H9 (cell line): ENCODE data around the gene TEX264. TPM values are rescaled to one million over a fixed set of nuclear protein-coding genes. Genes with fewer than 3 reads are reported as not detected.

ENCODE experiments used
- DNase-seq: peaks from one replicate; pipeline ENCODE4 v3.0.0-alpha.2; 2017
- H2AFZ ChIP-seq: one replicate; pipeline ENCODE4 v1.6.1; 2013; ENCODE audit warnings: mild to moderate bottlenecking, low read length, control low read depth, moderate library complexity
- H2AK5ac ChIP-seq: 2 replicates; pipeline ENCODE4 v1.6.1; 2013; ENCODE audit warnings: low read length, control low read depth, mixed read lengths; ENCODE audit not compliant: insufficient read length
- H2BK120ac ChIP-seq: one replicate; pipeline ENCODE4 v1.6.1; 2013; ENCODE audit warnings: low read depth, mild to moderate bottlenecking, low read length, control low read depth, inconsistent platforms; ENCODE audit not compliant: poor library complexity, severe bottlenecking
- H2BK12ac ChIP-seq: 2 replicates; pipeline ENCODE4 v1.6.1; 2013; ENCODE audit warnings: low read length, control low read depth, mixed read lengths, low read depth; ENCODE audit not compliant: insufficient read length
- H2BK15ac ChIP-seq: 2 replicates; pipeline ENCODE4 v1.6.1; 2013; ENCODE audit warnings: low read depth, low read length, control low read depth
- H2BK20ac ChIP-seq: one replicate; pipeline ENCODE4 v1.6.1; 2013; ENCODE audit warnings: low read depth, mild to moderate bottlenecking, low read length, control low read depth, inconsistent platforms; ENCODE audit not compliant: poor library complexity, severe bottlenecking
- H2BK5ac ChIP-seq: 2 replicates; pipeline ENCODE4 v1.6.1; 2013; ENCODE audit warnings: low read length, control low read depth, mixed read lengths; ENCODE audit not compliant: insufficient read length
- H3K14ac ChIP-seq: 2 replicates; pipeline ENCODE4 v1.6.1; 2013; ENCODE audit warnings: low read length, control low read depth; ENCODE audit not compliant: insufficient read depth
- H3K18ac ChIP-seq: 2 replicates; pipeline ENCODE4 v1.6.1; 2013; ENCODE audit warnings: low read depth, mild to moderate bottlenecking, mixed read lengths, low read length, control low read depth; ENCODE audit not compliant: insufficient read length
- H3K23ac ChIP-seq: 2 replicates; pipeline ENCODE4 v1.6.1; 2013; ENCODE audit warnings: low read length, control low read depth, mixed read lengths, low read depth; ENCODE audit not compliant: insufficient read length
- H3K23me2 ChIP-seq: 2 replicates; pipeline ENCODE4 v1.6.1; 2013; ENCODE audit warnings: low read depth, mild to moderate bottlenecking, mixed read lengths, low read length, control low read depth; ENCODE audit not compliant: insufficient read length, poor library complexity, severe bottlenecking
- H3K27ac ChIP-seq: 2 replicates; pipeline ENCODE4 v1.5.1; 2013; ENCODE audit warnings: low read length, control low read depth, mixed read lengths, low read depth; ENCODE audit not compliant: insufficient read length
- H3K27me3 ChIP-seq: 2 replicates; pipeline ENCODE4 v1.6.1; 2013; ENCODE audit warnings: low read length, control low read depth, inconsistent platforms; ENCODE audit not compliant: insufficient read depth
- H3K4ac ChIP-seq: 2 replicates; pipeline ENCODE4 v1.6.1; 2013; ENCODE audit warnings: low read depth, mild to moderate bottlenecking, control low read depth, inconsistent platforms, low read length, moderate library complexity
- H3K4me1 ChIP-seq: 2 replicates; pipeline ENCODE4 v1.6.1; 2013; ENCODE audit warnings: low read length, control low read depth, inconsistent platforms; ENCODE audit not compliant: insufficient read depth
- H3K4me2 ChIP-seq: 2 replicates; pipeline ENCODE4 v1.6.1; 2013; ENCODE audit warnings: low read length, control low read depth, mixed read lengths; ENCODE audit not compliant: insufficient read length, insufficient read depth
- H3K56ac ChIP-seq: 2 replicates; pipeline ENCODE4 v1.6.1; 2013; ENCODE audit warnings: low read depth, mild to moderate bottlenecking, mixed read lengths, low read length, control low read depth; ENCODE audit not compliant: insufficient read length
- H3K79me1 ChIP-seq: 2 replicates; pipeline ENCODE4 v1.6.1; 2013; ENCODE audit warnings: low read depth, mild to moderate bottlenecking, moderate library complexity, low read length, control low read depth, inconsistent platforms; ENCODE audit not compliant: insufficient read depth, poor library complexity, severe bottlenecking
- H3K79me2 ChIP-seq: 2 replicates; pipeline ENCODE4 v1.6.1; 2013; ENCODE audit warnings: low read length, control low read depth, inconsistent platforms; ENCODE audit not compliant: insufficient read depth
- H3K9ac ChIP-seq: 2 replicates; pipeline ENCODE4 v1.6.1; 2013; ENCODE audit warnings: low read length, control low read depth, mixed read lengths; ENCODE audit not compliant: insufficient read length; ENCODE audit errors: extremely low read depth
- H3K9me3 ChIP-seq: one replicate; pipeline ENCODE4 v1.6.1; 2013; ENCODE audit warnings: low read depth, low read length, inconsistent platforms; ENCODE audit not compliant: control insufficient read depth
- H3T11ph ChIP-seq: one replicate; pipeline ENCODE4 v1.6.1; 2013; ENCODE audit warnings: mild to moderate bottlenecking, low read length, control low read depth, inconsistent platforms
- H4K20me1 ChIP-seq: one replicate; pipeline ENCODE4 v1.6.1; 2013; ENCODE audit not compliant: control insufficient read depth, insufficient read length, insufficient read depth
- H4K5ac ChIP-seq: 2 replicates; pipeline ENCODE4 v1.6.1; 2013; ENCODE audit warnings: low read depth, mild to moderate bottlenecking, mixed read lengths, low read length, control low read depth; ENCODE audit not compliant: insufficient read length
- H4K8ac ChIP-seq: replicated peaks from 2 replicates; pipeline ENCODE4 v1.6.1; 2013; ENCODE audit warnings: low read length, control low read depth, mixed read lengths, low read depth; ENCODE audit not compliant: insufficient read length
- H4K91ac ChIP-seq: 2 replicates; pipeline ENCODE4 v1.6.1; 2013; ENCODE audit warnings: low read depth, mild to moderate bottlenecking, moderate library complexity, mixed read lengths, low read length, control low read depth; ENCODE audit not compliant: insufficient read length
- H3K27ac Mint-ChIP-seq, 3 experiments: 2 replicates in 2 of 3; 3 replicates in 1 of 3; pipeline ENCODE4 v1.8.0; 2020 to 2021; ENCODE audit warnings: mixed read lengths in 3 of 3, mild to moderate bottlenecking in 1 of 3, moderate library complexity in 1 of 3
- H3K27me3 Mint-ChIP-seq: 2 replicates; pipeline ENCODE4 v1.8.0; 2021; ENCODE audit warnings: low read depth, mild to moderate bottlenecking, moderate library complexity, mixed read lengths
- H3K36me3 Mint-ChIP-seq, 3 experiments: 2 replicates in 2 of 3; 3 replicates in 1 of 3; pipeline ENCODE4 v1.8.0; 2020 to 2021; ENCODE audit warnings: low read depth in 3 of 3, mixed read lengths in 3 of 3; ENCODE audit not compliant: insufficient read depth in 1 of 3
- H3K4me1 Mint-ChIP-seq, 2 experiments: 2 replicates each; pipeline ENCODE4 v1.8.0; 2020; ENCODE audit warnings: mixed read lengths in 2 of 2
- H3K4me3 Mint-ChIP-seq, 2 experiments: 2 replicates in 1 of 2; 3 replicates in 1 of 2; pipeline ENCODE4 v1.8.0; 2020 to 2021; ENCODE audit warnings: mild to moderate bottlenecking in 2 of 2, mixed read lengths in 2 of 2, moderate library complexity in 1 of 2
- H3K9me3 Mint-ChIP-seq, 2 experiments: 2 replicates in 1 of 2; 3 replicates in 1 of 2; pipeline ENCODE4 v1.8.0; 2020; ENCODE audit warnings: mild to moderate bottlenecking in 2 of 2, mixed read lengths in 2 of 2, moderate library complexity in 1 of 2
- CTCF ChIP-seq: fragments of 200-600 bp; sonication (generic); conservative IDR thresholded peaks from 3 replicates; pipeline ENCODE4 v1.8.0; 2021; ENCODE audit warnings: antibody characterized with exemption, mild to moderate bottlenecking
- WGBS: extraction: QIAGEN DNeasy Blood & Tissue Kit; methylation state at CpG from one replicate; pipeline ENCODE4 v1.1.7; 2013; ENCODE audit warnings: missing lambda C conversion rate, low lambda C conversion rate, mixed read lengths; ENCODE audit not compliant: insufficient read length; ENCODE audit errors: extremely low coverage; 5-methylcytosine and 5-hydroxymethylcytosine counted together
- total RNA-seq: library from RNA; stranded (reverse); gene quantifications from 2 replicates; pipeline ENCODE4 v1.2.1, GENCODE V29; 2021

Gene TEX264
- total RNA-seq, 1 experiment from 2014 or later, result 17.3 TPM

DNA sequence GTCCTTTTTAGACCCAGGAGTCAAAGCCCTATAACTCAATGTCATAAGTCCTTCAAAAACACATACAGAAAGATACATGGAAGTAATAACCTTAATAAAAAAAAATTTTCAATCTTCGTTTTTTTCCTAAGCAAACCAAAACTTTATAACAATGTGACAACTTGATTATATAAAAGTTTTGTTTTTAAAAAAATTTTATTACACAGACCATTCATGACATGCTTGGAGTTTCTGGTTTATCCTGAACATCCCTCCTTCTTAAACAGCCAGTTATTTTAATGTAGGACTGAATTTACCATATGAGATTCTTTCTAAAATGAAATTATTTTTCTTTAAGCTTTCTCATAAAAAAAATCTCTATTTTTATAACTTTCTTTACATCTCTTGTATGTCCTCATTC lies 77.3 kb downstream of the TEX264 start:
- Histone ChIP-seq H3K18ac (no peak overlapping the region), H2BK20ac (no peak overlapping the region), H3K23ac (no peak overlapping the region), H3K9me3 (no peaks in the 10 kb centered on the region), H3T11ph (no peak overlapping the region), H2AFZ (no peak overlapping the region), H4K20me1 (no peaks in the 10 kb centered on the region), H4K8ac (no peak overlapping the region), H4K5ac (no peak overlapping the region), H3K56ac (no peak overlapping the region), H2BK12ac (no peak overlapping the region), H3K4ac (no peak overlapping the region), H3K4me1 (no peaks in the 10 kb centered on the region), H4K91ac (no peak overlapping the region), H3K79me2 (no peaks in the 10 kb centered on the region), H3K4me2 (no peak overlapping the region), H3K23me2 (no peaks in the 10 kb centered on the region), H3K9ac (no peak overlapping the region), H2BK5ac (no peak overlapping the region), H3K27me3 (no peaks in the 10 kb centered on the region), H3K27ac (no peak overlapping the region), H2BK120ac (no peak overlapping the region), H2AK5ac (no peak overlapping the region), H2BK15ac (no peak overlapping the region), H3K14ac (no peak overlapping the region), H3K79me1 (no peaks in the 10 kb centered on the region)
- 100% methylated on average over 1 of the region's 1 CpG for WGBS
- Mint-ChIP-seq H3K27me3 (no peaks in the 10 kb centered on the region), H3K9me3 (peaks cover 21 to 34% of the 10 kb centered on the region in 2 experiments), H3K27ac (no peak overlapping the region), H3K36me3 (peaks cover 0 to 8% (median 4%) of the 10 kb centered on the region in 3 experiments; a peak in 5 of 7 replicates), H3K4me3 (no peak overlapping the region), H3K4me1 (peaks cover 20 to 30% of the 10 kb centered on the region in 2 experiments)
- no peak for TF ChIP-seq CTCF
- no peak for DNase-seq
